Measurements from ENCODE around the gene STK10.

The STK10 gene

GRCh38 chr5:172076761-172077244 lies 111.2 kb downstream of the STK10 start:
- DNase-seq (ENCODE audit: low read depth, low spot score), result peak; percentile 47
- in situ Hi-C loops (cut with HindIII; ENCODE audit: low sequenced_read_pairs), result no loop called here
- H3K4me3 ChIP-seq (ENCODE audit: low read depth, low read length), result no peak overlapping the region
- no peak for TF ChIP-seq CTCF (IDR thresholded peaks at IDR 0.05; ENCODE audit: low read depth, low read length)

GRCh38 chr5:172075656-172076055 lies 112.4 kb downstream of the STK10 start:
- H3K4me3 ChIP-seq (ENCODE audit: low read depth, low read length), result no peak overlapping the region
- in situ Hi-C loops (cut with HindIII; ENCODE audit: low sequenced_read_pairs), result no loop called here
- no peak for TF ChIP-seq CTCF (IDR thresholded peaks at IDR 0.05; ENCODE audit: low read depth, low read length)
- no peak for DNase-seq (ENCODE audit: low read depth, low spot score)

GRCh38 chr5:172074896-172075295 lies 113.1 kb downstream of the STK10 start:
- no peak for DNase-seq (ENCODE audit: low read depth, low spot score)
- in situ Hi-C loops (cut with HindIII; ENCODE audit: low sequenced_read_pairs), result no loop called here
- no peak overlapping the region for H3K4me3 ChIP-seq (ENCODE audit: low read depth, low read length)
- no peak for TF ChIP-seq CTCF (IDR thresholded peaks at IDR 0.05; ENCODE audit: low read depth, low read length)

GRCh38 chr5:172071309-172071875 lies 116.6 kb downstream of the STK10 start:
- no peak for TF ChIP-seq CTCF (IDR thresholded peaks at IDR 0.05; ENCODE audit: low read depth, low read length)
- in situ Hi-C loops (cut with HindIII; ENCODE audit: low sequenced_read_pairs), result no loop called here
- DNase-seq (ENCODE audit: low read depth, low spot score), result no peak
- no peak overlapping the region for H3K4me3 ChIP-seq (ENCODE audit: low read depth, low read length)

GRCh38 chr5:172065431-172066065 lies 122.5 kb downstream of the STK10 start:
- peak; percentile 19 for DNase-seq (ENCODE audit: low read depth, low spot score)
- in situ Hi-C loops (cut with HindIII; ENCODE audit: low sequenced_read_pairs), result no loop called here
- H3K4me3 ChIP-seq (ENCODE audit: low read depth, low read length), result no peak overlapping the region
- TF ChIP-seq CTCF (IDR thresholded peaks at IDR 0.05; ENCODE audit: low read depth, low read length), result no peak

- no peak for DNase-seq (ENCODE audit: low read depth, low spot score)
- TF ChIP-seq CTCF (IDR thresholded peaks at IDR 0.05; ENCODE audit: low read depth, low read length), result no peak
- in situ Hi-C loops (cut with HindIII; ENCODE audit: low sequenced_read_pairs), result no loop called here
Measured at GRCh38 chr5:172064766-172065165, 123.3 kb downstream of the STK10 start.

More at GRCh38 chr5:172064766-172065165, 123.3 kb downstream of the STK10 start:
- H3K4me3 ChIP-seq (ENCODE audit: low read depth, low read length), result no peak overlapping the region

All from astrocyte of the spinal cord (primary cell).